ENCODE data around the gene FAM25A.
"Not testable (repeated sequence)": the region's sequence is repeated elsewhere in the genome, so short reads cannot be mapped to it uniquely, and the experiment has no call there.

FAM25A gene

GRCh38 chr10:87013528-87013927 is 6.6 kb upstream of the FAM25A start:
- DNase-seq (ENCODE audit: low read depth) = not testable (repeated sequence)

GRCh38 chr10:87014986-87015716 is 4.9 kb upstream of the FAM25A start:
- DNase-seq (ENCODE audit: low read depth) = not testable (repeated sequence)

GRCh38 chr10:87018127-87018526 is 2.0 kb upstream of the FAM25A start:
- not testable (repeated sequence) for DNase-seq (ENCODE audit: low read depth)

GRCh38 chr10:87019066-87019465 is 1.0 kb upstream of the FAM25A start:
- DNase-seq (ENCODE audit: low read depth) = not testable (repeated sequence)

GRCh38 chr10:87019504-87019903 is 590 bp upstream of the FAM25A start:
- DNase-seq (ENCODE audit: low read depth) = not testable (repeated sequence)

- not testable (repeated sequence) for DNase-seq (ENCODE audit: low read depth)
Observed at GRCh38 chr10:87025285-87025958, 5.3 kb downstream of the FAM25A start.

GRCh38 chr10:87026747-87027508 is 6.8 kb downstream of the FAM25A start:
- not testable (repeated sequence) for DNase-seq (ENCODE audit: low read depth)

- DNase-seq (ENCODE audit: low read depth) = not testable (repeated sequence)
Observed at GRCh38 chr10:87030419-87030818, 10.3 kb downstream of the FAM25A start.

GRCh38 chr10:87030912-87031635 is 11.0 kb downstream of the FAM25A start:
- no peak for DNase-seq (ENCODE audit: low read depth)

GRCh38 chr10:87036623-87037022 is 16.5 kb downstream of the FAM25A start:
- DNase-seq (ENCODE audit: low read depth) = no peak

- DNase-seq (ENCODE audit: low read depth) = no peak
Observed at GRCh38 chr10:87038286-87038717, 18.2 kb downstream of the FAM25A start.

- DNase-seq (ENCODE audit: low read depth) = no peak
Observed at GRCh38 chr10:87038786-87039185, 18.7 kb downstream of the FAM25A start.

- DNase-seq (ENCODE audit: low read depth) = not testable (repeated sequence)
Observed at GRCh38 chr10:87043579-87043978, 23.5 kb downstream of the FAM25A start.

GRCh38 chr10:87045434-87045938 is 25.4 kb downstream of the FAM25A start:
- DNase-seq (ENCODE audit: low read depth) = no peak

GRCh38 chr10:87053111-87053510 is 33.0 kb downstream of the FAM25A start:
- DNase-seq (ENCODE audit: low read depth) = no peak

- DNase-seq (ENCODE audit: low read depth) = no peak
Observed at GRCh38 chr10:87053577-87054181, 33.6 kb downstream of the FAM25A start.

GRCh38 chr10:87054373-87055295 is 34.5 kb downstream of the FAM25A start:
- DNase-seq (ENCODE audit: low read depth) = no peak

GRCh38 chr10:87058171-87058570 is 38.1 kb downstream of the FAM25A start:
- DNase-seq (ENCODE audit: low read depth) = no peak

- DNase-seq (ENCODE audit: low read depth) = no peak
Observed at GRCh38 chr10:87059401-87059800, 39.3 kb downstream of the FAM25A start.

- DNase-seq (ENCODE audit: low read depth) = no peak
Observed at GRCh38 chr10:87060280-87060928, 40.3 kb downstream of the FAM25A start.
